Common myeloid progenitor, CD34-positive (primary cell): ENCODE results near the gene DDIT3.

Source experiments
- CTCF ChIA-PET: fragments of 350-600 bp; sonication (Branson Sonifier 250); formaldehyde crosslinking; loops from one replicate; lab custom pipeline; 2021; ENCODE audit warnings: antibody characterized with exemption; lab: Charles Lee
- POLR2A ChIA-PET: fragments of 350-600 bp; sonication (Branson Sonifier 250); formaldehyde crosslinking; loops from one replicate; lab custom pipeline; 2021; ENCODE audit warnings: antibody characterized with exemption; lab: Charles Lee
- DNase-seq, 3 donors: peaks; one replicate each; pipeline versions ENCODE4 v3.0.0 to v3.0.0-alpha.2; 2013
- H3K27ac ChIP-seq, 2 experiments: 1 replicate in 1 of 2; 2 replicates in 1 of 2; pipeline ENCODE4 v1.7.0; 2013; ENCODE audit warnings: inconsistent platforms in 2 of 2, low read length in 2 of 2, mild to moderate bottlenecking in 2 of 2, low read depth in 1 of 2, moderate library complexity in 1 of 2; ENCODE audit not compliant: severe bottlenecking in 2 of 2, insufficient read depth in 1 of 2, poor library complexity in 1 of 2
- H3K27me3 ChIP-seq, 5 experiments: replicated peaks in 2 of 5; 1 replicate in 3 of 5; 2 replicates in 2 of 5; pipeline versions ENCODE4 v1.6.1 to v1.7.0; 2013; ENCODE audit warnings: low read length in 4 of 5, mild to moderate bottlenecking in 2 of 5, moderate library complexity in 2 of 5, inconsistent platforms in 1 of 5; ENCODE audit not compliant: insufficient read depth in 5 of 5, control insufficient read depth in 4 of 5
- H3K36me3 ChIP-seq, 4 experiments: 1 replicate in 2 of 4; 2 replicates in 2 of 4; pipeline versions ENCODE4 v1.6.1 to v1.7.0; 2013; ENCODE audit warnings: low read length in 3 of 4, control low read depth in 1 of 4, mild to moderate bottlenecking in 1 of 4; ENCODE audit not compliant: control insufficient read depth in 4 of 4, insufficient read depth in 4 of 4
- H3K4me1 ChIP-seq, 4 experiments: 1 replicate in 3 of 4; 2 replicates in 1 of 4; pipeline versions ENCODE4 v1.6.1 to v1.7.1; 2013; ENCODE audit warnings: low read length in 3 of 4, mild to moderate bottlenecking in 3 of 4, control low read depth in 1 of 4, inconsistent platforms in 1 of 4, moderate library complexity in 1 of 4; ENCODE audit not compliant: control insufficient read depth in 4 of 4, insufficient read depth in 4 of 4; ENCODE audit errors: control extremely low read depth in 1 of 4
- H3K4me3 ChIP-seq, 7 experiments: 1 replicate in 4 of 7; 2 replicates in 3 of 7; pipeline versions ENCODE4 v1.5.1 to v1.7.0; 2013; ENCODE audit warnings: mild to moderate bottlenecking in 7 of 7, low read length in 6 of 7, moderate library complexity in 6 of 7, inconsistent platforms in 2 of 7, low read depth in 2 of 7, control low read depth in 1 of 7; ENCODE audit not compliant: insufficient read depth in 4 of 7, control insufficient read depth in 1 of 7; ENCODE audit errors: extremely low read depth in 1 of 7
- H3K9me3 ChIP-seq, 5 experiments: 1 replicate in 4 of 5; 2 replicates in 1 of 5; pipeline versions ENCODE4 v1.6.1 to v1.7.1; 2013; ENCODE audit warnings: low read length in 4 of 5, mild to moderate bottlenecking in 2 of 5, inconsistent platforms in 1 of 5, low read depth in 1 of 5, moderate library complexity in 1 of 5; ENCODE audit not compliant: control insufficient read depth in 4 of 5, insufficient read depth in 2 of 5; ENCODE audit errors: control extremely low read depth in 1 of 5
- WGBS: methylation state at CpG from one replicate; pipeline ENCODE4 v1.1.5; 2013; ENCODE audit not compliant: insufficient coverage; 5-methylcytosine and 5-hydroxymethylcytosine counted together

DDIT3 gene

GRCh38 chr12:57527184-57527583 lies 6.9 kb upstream of the DDIT3 start:
- Histone ChIP-seq H3K36me3 (peaks cover 23 to 76% (median 60%) of the 10 kb centered on the region in 4 experiments), H3K27me3 (no peaks in the 10 kb centered on the region)
- CTCF ChIA-PET: interaction anchor here (0.5 to 1.8 kb wide), 9 partner anchors 9 to 782 kb away, joined by 3 to 7 read pairs (median 4); partner anchors contain the start of gene DCTN2

GRCh38 chr12:57526477-57527126 lies 6.3 kb upstream of the DDIT3 start:
- no peak for DNase-seq
- Histone ChIP-seq H3K4me1 (peaks cover 10 to 28% (median 26%) of the 10 kb centered on the region in 4 experiments), H3K4me3 (no peak overlapping the region), H3K36me3 (peaks cover 21 to 70% (median 55%) of the 10 kb centered on the region in 4 experiments), H3K9me3 (no peaks in the 10 kb centered on the region), H3K27me3 (no peaks in the 10 kb centered on the region), H3K27ac (peak overlapping the region in 1 of 2 experiments; percentile 14)
- ChIA-PET POLR2A (interaction anchor here (0.6 kb wide), 2 partner anchors 21 to 131 kb away, joined by 4 to 6 read pairs; no protein-coding TSS in a partner anchor), CTCF (interaction anchor here (0.5 to 1.8 kb wide), 10 partner anchors 10 to 906 kb away, joined by 3 to 7 read pairs (median 4); partner anchors contain the start of gene DCTN2)
- WGBS: 100% methylated on average over 2 of the region's 4 CpGs

More at GRCh38 chr12:57527184-57527583, 6.9 kb upstream of the DDIT3 start:
- no peak for DNase-seq
- POLR2A ChIA-PET: interaction anchor here (0.6 kb wide), 2 partner anchors 20 to 130 kb away, joined by 4 to 6 read pairs; no protein-coding TSS in a partner anchor
- no peak overlapping the region for H3K27ac ChIP-seq
- peaks cover 6 to 22% (median 20%) of the 10 kb centered on the region in 4 experiments for H3K4me1 ChIP-seq
- H3K4me3 ChIP-seq: no peak overlapping the region
- WGBS: no CpG with 5 or more reads among the region's 5 CpGs
- no peaks in the 10 kb centered on the region for H3K9me3 ChIP-seq

GRCh38 chr12:57525615-57526383 lies 5.5 kb upstream of the DDIT3 start:
- POLR2A ChIA-PET: no interaction called here
- CTCF ChIA-PET: interaction anchor here (0.6 to 3.1 kb wide), 7 partner anchors 10 to 906 kb away, joined by 3 to 24 read pairs (median 5); partner anchors contain the start of gene DCTN2

GRCh38 chr12:57524814-57525614 lies 4.7 kb upstream of the DDIT3 start:
- Histone ChIP-seq H3K4me3 (peak overlapping the region in 1 of 7 experiments; percentile 85), H3K27me3 (no peaks in the 10 kb centered on the region), H3K27ac (peak overlapping the region in 1 of 2 experiments; percentile 43), H3K4me1 (peaks cover 14 to 36% (median 35%) of the 10 kb centered on the region in 4 experiments), H3K36me3 (peaks cover 12 to 57% (median 47%) of the 10 kb centered on the region in 4 experiments), H3K9me3 (no peaks in the 10 kb centered on the region)
- 90% methylated on average over 5 of the region's 11 CpGs for WGBS
- POLR2A ChIA-PET: no interaction called here
- CTCF ChIA-PET: interaction anchor here (0.6 to 3.1 kb wide), 6 partner anchors 9 to 97 kb away, joined by 3 to 24 read pairs (median 9); partner anchors contain the start of gene DCTN2
- no peak for DNase-seq

More at GRCh38 chr12:57525615-57526383, 5.5 kb upstream of the DDIT3 start:
- H3K4me1 ChIP-seq: peaks cover 14 to 36% (median 34%) of the 10 kb centered on the region in 4 experiments
- peak overlapping the region in 1 of 2 experiments; percentile 43 for H3K27ac ChIP-seq
- no peak overlapping the region for H3K4me3 ChIP-seq
- WGBS: 97% methylated on average over 11 of the region's 16 CpGs
- peaks cover 19 to 65% (median 52%) of the 10 kb centered on the region in 4 experiments for H3K36me3 ChIP-seq
- no peak for DNase-seq
- H3K9me3 ChIP-seq: no peaks in the 10 kb centered on the region
- no peaks in the 10 kb centered on the region for H3K27me3 ChIP-seq

- ChIA-PET CTCF (interaction anchor here (0.6 to 3.1 kb wide), 8 partner anchors 10 to 98 kb away, joined by 3 to 24 read pairs (median 6); partner anchors contain the start of gene DCTN2), POLR2A (interaction anchor here (1.0 to 2.0 kb wide), 4 partner anchors 10 to 22 kb away, joined by 3 to 9 read pairs (median 6); partner anchors contain the start of gene DCTN2)
- Histone ChIP-seq H3K36me3 (peaks cover 10 to 49% (median 39%) of the 10 kb centered on the region in 4 experiments), H3K4me1 (peaks cover 14 to 47% (median 43%) of the 10 kb centered on the region in 4 experiments), H3K27me3 (no peaks in the 10 kb centered on the region), H3K27ac (peak overlapping the region; percentile 86 to 91), H3K9me3 (no peaks in the 10 kb centered on the region), H3K4me3 (peak overlapping the region; percentile 63 to 92 (median 84))
- 88% methylated on average over 11 of the region's 14 CpGs for WGBS
- no peak for DNase-seq
These were observed 3.6 kb upstream of the DDIT3 start for GRCh38 chr12:57523706-57524614.
